Peyer's patch (tissue), 4 donors: ENCODE data around the gene RSL1D1. TPM values are rescaled to one million over a fixed set of nuclear protein-coding genes. Genes with fewer than 3 reads are reported as not detected.
A peak's percentile ranks its signal among the peaks of the same experiment; 100 is the strongest.

Experiments
- DNase-seq, 3 donors: peaks; one replicate each; pipeline ENCODE4 v3.0.0-alpha.2; 2017 to 2019
- H3K27ac ChIP-seq, 4 donors: fragments of 200-600 bp; sonication (generic); one replicate each; pipeline ENCODE4 v1.5.1; 2016 to 2019
- H3K27me3 ChIP-seq, 2 donors: fragments of 200-600 bp; sonication (generic); one replicate each; pipeline ENCODE4 v1.5.1; 2019
- H3K36me3 ChIP-seq, 3 donors: fragments of 200-600 bp; sonication (generic); one replicate each; pipeline ENCODE4 v1.5.1; 2016 to 2019
- H3K4me1 ChIP-seq, 4 donors: fragments of 200-600 bp; sonication (generic); one replicate each; pipeline ENCODE4 v1.5.1; 2016 to 2019
- H3K4me3 ChIP-seq, 4 donors: fragments of 200-600 bp; sonication (generic); 1 replicate in 3 of 4; 2 replicates in 1 of 4; pipeline ENCODE4 v1.5.1; 2016 to 2019; ENCODE audit warnings: mild to moderate bottlenecking in 1 of 4
- H3K9me3 ChIP-seq, 4 donors: fragments of 200-600 bp; sonication (generic); one replicate each; pipeline ENCODE4 v1.5.1; 2016 to 2019; ENCODE audit warnings: mild to moderate bottlenecking in 1 of 4
- POLR2A ChIP-seq, 2 donors: fragments of 450-650 bp; IDR thresholded peaks; one replicate each; pipeline ENCODE4 v1.5.1; 2017; ENCODE audit warnings: antibody characterized with exemption in 2 of 2, mild to moderate bottlenecking in 2 of 2, moderate library complexity in 2 of 2
- total RNA-seq, 4 donors: library from RNA; depleted of rRNA; stranded (reverse); fragments of >200 nt; gene quantifications; one replicate each; pipeline ENCODE4 v1.1.0, GENCODE V29; 2016
- TF ChIP-seq, protein P1 (sequence below), 6 experiments: fragments of 450-650 bp in 4 of 6; fragments of 200-600 bp in 2 of 6; sonication (generic) in 1 of 6; IDR thresholded peaks; one replicate each; pipeline ENCODE4 v1.5.1; 2017 to 2019; ENCODE audit warnings: antibody characterized with exemption in 6 of 6, mild to moderate bottlenecking in 3 of 6, moderate library complexity in 1 of 6

Gene RSL1D1
- 10 to 100 TPM; 45.2 to 83.2 (median 54.3) TPM for total RNA-seq

DNA sequence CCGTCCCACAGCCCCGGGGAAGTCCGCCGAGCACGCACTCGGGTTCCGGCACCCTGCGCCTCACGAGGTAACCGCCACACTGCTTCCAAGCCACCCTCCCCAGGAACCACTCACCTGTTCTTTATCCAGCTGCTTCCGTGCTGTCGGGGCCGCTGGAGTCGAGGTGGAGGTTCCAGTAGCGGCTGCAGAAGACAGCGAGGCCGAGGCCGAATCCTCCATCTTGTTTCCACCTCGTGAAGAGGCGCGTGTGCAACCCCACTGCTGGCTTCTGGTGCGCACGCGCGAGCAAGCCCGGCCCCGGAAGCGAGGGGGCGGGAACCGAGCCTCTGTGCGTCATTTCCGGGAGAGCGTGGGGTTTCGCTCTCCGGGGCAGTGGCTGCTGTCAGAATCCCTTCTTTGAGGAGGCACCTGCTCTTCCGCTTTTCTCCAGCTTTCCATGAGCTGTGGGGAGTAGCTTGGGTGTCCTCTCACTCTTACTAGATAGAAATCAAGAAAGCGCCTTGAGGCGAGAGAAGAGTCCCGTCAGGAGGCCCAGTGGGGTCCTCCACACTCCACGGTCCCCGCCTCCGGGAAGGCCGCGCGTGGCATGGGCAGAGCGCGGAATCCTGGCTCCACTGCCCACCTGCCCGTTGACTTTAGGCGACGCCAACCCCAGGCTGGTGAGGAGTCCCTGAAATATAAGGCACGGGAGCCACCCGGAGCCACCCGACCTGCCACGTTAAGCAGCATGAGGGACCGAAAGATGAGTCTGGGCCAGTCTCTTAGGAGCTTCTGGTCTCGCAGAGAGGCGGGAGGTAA, at the start of gene RSL1D1:
TSS of gene RSL1D1 (minus strand) at position 249 of the 798 bp plus-strand sequence. CDS start at position 219, 30 bp downstream.
- Histone ChIP-seq H3K9me3 (no peaks in the 10 kb centered on the region), H3K4me1 (peaks cover 0 to 27% (median 6%) of the 10 kb centered on the region in 4 donors), H3K27me3 (no peaks in the 10 kb centered on the region), H3K4me3 (peak within 1 kb of the TSS; percentile 80 to 99 (median 86)), H3K36me3 (peaks cover 0 to 33% (median 0%) of the 10 kb centered on the region in 3 donors), H3K27ac (peak within 1 kb of the TSS; percentile 78 to 91 (median 87))
- TF ChIP-seq POLR2A (IDR thresholded peaks at IDR 0.05), result peak; percentile 72 to 80
- TF ChIP-seq, protein P1, sequence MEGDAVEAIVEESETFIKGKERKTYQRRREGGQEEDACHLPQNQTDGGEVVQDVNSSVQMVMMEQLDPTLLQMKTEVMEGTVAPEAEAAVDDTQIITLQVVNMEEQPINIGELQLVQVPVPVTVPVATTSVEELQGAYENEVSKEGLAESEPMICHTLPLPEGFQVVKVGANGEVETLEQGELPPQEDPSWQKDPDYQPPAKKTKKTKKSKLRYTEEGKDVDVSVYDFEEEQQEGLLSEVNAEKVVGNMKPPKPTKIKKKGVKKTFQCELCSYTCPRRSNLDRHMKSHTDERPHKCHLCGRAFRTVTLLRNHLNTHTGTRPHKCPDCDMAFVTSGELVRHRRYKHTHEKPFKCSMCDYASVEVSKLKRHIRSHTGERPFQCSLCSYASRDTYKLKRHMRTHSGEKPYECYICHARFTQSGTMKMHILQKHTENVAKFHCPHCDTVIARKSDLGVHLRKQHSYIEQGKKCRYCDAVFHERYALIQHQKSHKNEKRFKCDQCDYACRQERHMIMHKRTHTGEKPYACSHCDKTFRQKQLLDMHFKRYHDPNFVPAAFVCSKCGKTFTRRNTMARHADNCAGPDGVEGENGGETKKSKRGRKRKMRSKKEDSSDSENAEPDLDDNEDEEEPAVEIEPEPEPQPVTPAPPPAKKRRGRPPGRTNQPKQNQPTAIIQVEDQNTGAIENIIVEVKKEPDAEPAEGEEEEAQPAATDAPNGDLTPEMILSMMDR (IDR thresholded peaks at IDR 0.05), result no peak
- DNase-seq, result peak; percentile 85 to 97 (median 95)

DNA sequence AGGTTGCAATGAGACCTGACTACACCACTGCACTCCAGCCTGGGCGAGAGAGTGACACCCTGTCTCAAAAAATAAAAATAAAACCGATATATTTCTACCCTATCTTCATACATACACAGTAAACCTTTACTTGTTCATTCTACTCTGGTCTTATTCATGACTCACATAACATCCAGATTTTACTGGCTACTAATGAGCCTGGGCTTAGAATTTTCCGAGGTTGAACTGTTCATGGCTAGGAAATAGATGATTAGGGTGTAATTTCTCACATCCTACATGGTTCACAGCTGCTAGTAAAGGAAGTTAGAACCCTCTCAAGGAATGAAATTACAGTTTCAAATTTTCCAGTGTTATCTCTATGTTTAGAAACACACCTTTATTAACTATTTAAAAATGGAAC, 49.7 kb upstream of the RSL1D1 start:
- Histone ChIP-seq H3K9me3 (no peaks in the 10 kb centered on the region), H3K36me3 (peaks cover 0 to 21% (median 0%) of the 10 kb centered on the region in 3 donors), H3K27me3 (no peaks in the 10 kb centered on the region), H3K4me1 (no peaks in the 10 kb centered on the region), H3K4me3 (no peak overlapping the region), H3K27ac (no peak overlapping the region)
- no peak for TF ChIP-seq POLR2A (IDR thresholded peaks at IDR 0.05)
- TF ChIP-seq, protein P1 (IDR thresholded peaks at IDR 0.05), result no peak
- no peak for DNase-seq

DNA sequence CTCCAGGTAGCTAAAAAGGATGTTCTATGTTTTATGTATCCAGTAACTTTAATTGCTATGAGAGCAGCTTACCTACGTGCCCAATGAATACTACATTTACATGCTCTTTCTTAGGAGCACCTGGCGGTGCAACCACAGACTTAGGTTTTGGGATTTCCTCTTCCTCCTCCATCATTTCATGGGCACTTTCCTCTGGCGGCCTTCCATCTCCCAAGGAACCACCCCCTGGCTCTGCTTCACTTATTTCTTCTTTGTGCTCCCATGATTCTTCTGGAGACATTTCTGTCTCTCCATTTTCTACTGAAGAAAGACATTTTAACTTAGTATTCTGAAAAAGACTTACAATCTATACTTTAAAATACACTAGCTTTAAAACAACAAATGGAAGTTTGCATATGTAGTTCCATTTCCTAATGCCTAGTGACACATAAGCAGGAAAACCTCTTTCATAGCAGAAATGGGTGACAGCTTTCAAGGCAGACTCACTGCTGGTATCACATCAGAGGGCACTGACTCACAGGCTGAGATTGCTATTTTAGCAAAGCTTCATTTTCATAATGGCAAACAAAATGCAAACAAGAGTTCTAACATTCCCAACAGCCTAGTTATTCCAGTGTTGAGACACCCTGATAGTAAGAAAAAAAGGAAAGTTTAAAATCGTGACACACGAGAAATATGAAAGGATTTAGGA, 45.3 kb upstream of the RSL1D1 start:
- Histone ChIP-seq H3K27ac (no peak overlapping the region), H3K27me3 (no peaks in the 10 kb centered on the region), H3K36me3 (peaks cover 0 to 47% (median 0%) of the 10 kb centered on the region in 3 donors), H3K4me1 (no peaks in the 10 kb centered on the region), H3K4me3 (no peak overlapping the region), H3K9me3 (no peaks in the 10 kb centered on the region)
- DNase-seq, result no peak
- no peak for TF ChIP-seq POLR2A (IDR thresholded peaks at IDR 0.05)
- TF ChIP-seq, protein P1 (IDR thresholded peaks at IDR 0.05), result no peak

DNA sequence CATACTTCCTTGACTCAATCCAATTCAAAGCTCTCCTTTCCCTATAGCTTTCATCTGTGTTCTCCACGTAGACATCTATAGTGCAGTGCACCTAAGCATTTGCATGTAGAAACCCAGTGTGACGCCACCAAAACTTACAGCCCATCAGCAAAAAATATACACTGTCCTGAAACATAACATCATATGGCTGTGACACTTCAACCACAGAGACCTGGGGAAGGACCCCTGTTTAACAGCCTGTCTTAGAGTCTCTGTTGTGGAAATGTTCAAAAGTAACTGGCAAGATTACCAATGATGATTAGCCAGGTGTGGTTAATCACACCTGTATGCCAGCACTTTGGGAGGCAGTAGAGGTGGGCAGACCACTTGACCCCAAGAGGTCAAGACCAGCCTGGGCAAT, 42.2 kb upstream of the RSL1D1 start:
- no peaks in the 10 kb centered on the region for H3K4me1 ChIP-seq
- no peaks in the 10 kb centered on the region for H3K27me3 ChIP-seq
- H3K9me3 ChIP-seq, result no peaks in the 10 kb centered on the region
- H3K27ac ChIP-seq, result no peak overlapping the region
- TF ChIP-seq POLR2A (IDR thresholded peaks at IDR 0.05), result no peak
- TF ChIP-seq, protein P1 (IDR thresholded peaks at IDR 0.05), result no peak
- H3K4me3 ChIP-seq, result no peak overlapping the region
- no peak for DNase-seq
- peaks cover 0 to 71% (median 0%) of the 10 kb centered on the region in 3 donors for H3K36me3 ChIP-seq

DNA sequence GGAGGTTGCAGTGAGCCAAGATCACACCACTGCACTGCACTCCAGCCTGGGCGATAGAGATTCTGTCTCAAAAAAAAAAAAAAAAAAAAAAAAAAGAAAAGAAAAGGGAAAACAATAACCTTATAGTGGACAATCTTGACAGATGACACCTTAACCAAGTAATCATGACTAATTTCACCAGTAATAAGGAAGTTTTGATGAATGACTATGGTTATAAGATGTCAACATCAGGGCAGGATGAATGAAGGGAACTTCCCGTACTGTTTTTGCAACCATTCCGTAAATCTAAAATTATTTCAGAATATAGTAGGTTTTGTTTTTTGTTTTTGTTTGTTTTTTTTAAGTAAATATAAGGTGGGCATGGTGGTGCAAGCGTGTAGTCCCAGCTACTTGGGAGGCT, 41.4 kb upstream of the RSL1D1 start:
- H3K4me3 ChIP-seq, result no peak overlapping the region
- no peaks in the 10 kb centered on the region for H3K4me1 ChIP-seq
- TF ChIP-seq, protein P1 (IDR thresholded peaks at IDR 0.05), result no peak
- no peak for TF ChIP-seq POLR2A (IDR thresholded peaks at IDR 0.05)
- no peak for DNase-seq
- H3K9me3 ChIP-seq, result no peaks in the 10 kb centered on the region
- H3K27me3 ChIP-seq, result no peaks in the 10 kb centered on the region
- H3K27ac ChIP-seq, result no peak overlapping the region
- H3K36me3 ChIP-seq, result peaks cover 0 to 79% (median 0%) of the 10 kb centered on the region in 3 donors
